Right lobe of liver (tissue), 4 donors: ENCODE data around the gene CCDC9B.

ENCODE experiments used
- POLR2A ChIP-seq: fragments of 450-650 bp; IDR thresholded peaks from one replicate; pipeline ENCODE4 v1.6.1; 2017; ENCODE audit warnings: antibody characterized with exemption, mild to moderate bottlenecking
- TF ChIP-seq, protein P1 (sequence below), 4 donors: fragments of 200-600 bp in 3 of 4; fragments of 450-650 bp in 1 of 4; IDR thresholded peaks; one replicate each; pipeline versions ENCODE4 v1.5.1 to v1.8.0; 2016 to 2022; ENCODE audit warnings: antibody characterized with exemption in 4 of 4, mild to moderate bottlenecking in 2 of 4
- donor health status: DM: no; HTN: no; CAD: no.
- donor health status: DM: no; HTN: no; CAD: no.
- donor health status: DM: no; HTN: yes; CAD: no.

DNA sequence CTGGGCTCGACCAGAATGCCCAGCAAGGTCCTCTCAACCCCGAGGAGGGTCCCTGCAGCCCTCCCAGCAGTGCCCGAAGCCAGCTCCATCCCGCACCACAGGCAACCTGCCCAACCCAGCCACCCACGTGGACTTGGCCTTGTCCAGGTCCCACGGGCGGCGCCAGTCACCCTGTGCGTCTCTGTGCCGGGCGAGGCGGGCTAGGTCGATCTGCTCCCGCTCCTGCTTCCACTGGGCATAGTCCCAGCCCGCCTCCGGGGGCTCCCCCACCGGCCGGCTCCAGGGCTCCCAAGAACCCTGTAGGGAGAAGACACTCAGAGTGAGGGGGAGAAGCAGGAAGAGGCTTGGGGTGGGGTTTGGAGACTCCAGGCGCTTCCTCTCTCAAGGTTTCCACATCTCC, 3.1 kb downstream of the CCDC9B start:
- no peak for TF ChIP-seq POLR2A
- TF ChIP-seq, protein P1, sequence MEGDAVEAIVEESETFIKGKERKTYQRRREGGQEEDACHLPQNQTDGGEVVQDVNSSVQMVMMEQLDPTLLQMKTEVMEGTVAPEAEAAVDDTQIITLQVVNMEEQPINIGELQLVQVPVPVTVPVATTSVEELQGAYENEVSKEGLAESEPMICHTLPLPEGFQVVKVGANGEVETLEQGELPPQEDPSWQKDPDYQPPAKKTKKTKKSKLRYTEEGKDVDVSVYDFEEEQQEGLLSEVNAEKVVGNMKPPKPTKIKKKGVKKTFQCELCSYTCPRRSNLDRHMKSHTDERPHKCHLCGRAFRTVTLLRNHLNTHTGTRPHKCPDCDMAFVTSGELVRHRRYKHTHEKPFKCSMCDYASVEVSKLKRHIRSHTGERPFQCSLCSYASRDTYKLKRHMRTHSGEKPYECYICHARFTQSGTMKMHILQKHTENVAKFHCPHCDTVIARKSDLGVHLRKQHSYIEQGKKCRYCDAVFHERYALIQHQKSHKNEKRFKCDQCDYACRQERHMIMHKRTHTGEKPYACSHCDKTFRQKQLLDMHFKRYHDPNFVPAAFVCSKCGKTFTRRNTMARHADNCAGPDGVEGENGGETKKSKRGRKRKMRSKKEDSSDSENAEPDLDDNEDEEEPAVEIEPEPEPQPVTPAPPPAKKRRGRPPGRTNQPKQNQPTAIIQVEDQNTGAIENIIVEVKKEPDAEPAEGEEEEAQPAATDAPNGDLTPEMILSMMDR (IDR thresholded peaks at IDR 0.05): no peak
